GM12875 (cell line): Measurements from ENCODE around the gene SOSTDC1.
"Not testable (repeated sequence)": the region's sequence is repeated elsewhere in the genome, so short reads cannot be mapped to it uniquely, and the experiment has no call there.

Experiments used
- H3K4me3 ChIP-seq: one replicate; pipeline ENCODE4 v1.5.1; 2011; ENCODE audit warnings: low read depth, low read length, control low read depth
- CTCF ChIP-seq: IDR thresholded peaks from 2 replicates; pipeline ENCODE4 v1.5.1; 2011; ENCODE audit warnings: low read depth, mild to moderate bottlenecking, control low read depth, inconsistent platforms, low read length, moderate library complexity, borderline replicate concordance; ENCODE audit not compliant: insufficient read depth

SOSTDC1 gene

GRCh38 chr7:16462431-16462889 is 3.1 kb downstream of the SOSTDC1 start:
- TF ChIP-seq CTCF: no peak
- H3K4me3 ChIP-seq: no peak overlapping the region

GRCh38 chr7:16460789-16461493 is 4.6 kb downstream of the SOSTDC1 start:
- H3K4me3 ChIP-seq: no peak overlapping the region
- no peak for TF ChIP-seq CTCF

- not testable (repeated sequence) for H3K4me3 ChIP-seq
Observed at GRCh38 chr7:16456303-16456702, 9.2 kb downstream of the SOSTDC1 start.

GRCh38 chr7:16455591-16455990 is 9.9 kb downstream of the SOSTDC1 start:
- no peak overlapping the region for H3K4me3 ChIP-seq
- TF ChIP-seq CTCF: no peak

GRCh38 chr7:16450366-16450765 is 15.2 kb downstream of the SOSTDC1 start:
- no peak overlapping the region for H3K4me3 ChIP-seq
- no peak for TF ChIP-seq CTCF

GRCh38 chr7:16447876-16448275 is 17.7 kb downstream of the SOSTDC1 start:
- TF ChIP-seq CTCF: no peak
- H3K4me3 ChIP-seq: no peak overlapping the region

GRCh38 chr7:16446508-16446907 is 19.0 kb downstream of the SOSTDC1 start:
- TF ChIP-seq CTCF: no peak
- H3K4me3 ChIP-seq: no peak overlapping the region

GRCh38 chr7:16443871-16444270 is 21.7 kb downstream of the SOSTDC1 start:
- not testable (repeated sequence) for H3K4me3 ChIP-seq
